ENCODE data around the gene ELP6.

- TF ChIP-seq POLR2A (IDR thresholded peaks at IDR 0.05; ENCODE audit: low read depth, low read length): no peak
- TF ChIP-seq TAF1 (IDR thresholded peaks at IDR 0.05; ENCODE audit: borderline replicate concordance, low read depth, low read length): no peak
- no peak for TF ChIP-seq POLR2AphosphoS5 (IDR thresholded peaks at IDR 0.05; ENCODE audit: low read depth, low read length)
These were observed 12.1 kb upstream of the ELP6 start for GRCh38 chr3:47525617-47526016.
